ENCODE results near the gene LRRC8C. TPM values are rescaled to one million over a fixed set of nuclear protein-coding genes. Genes with fewer than 3 reads are reported as not detected.

Gene LRRC8C
- total RNA-seq, 4 donors from 2014 or later, result 4.3 to 6.2 (median 5.7) TPM

GRCh38 chr1:89712420-89712819 is 79.5 kb downstream of the LRRC8C start:
- TF ChIP-seq POLR2A (IDR thresholded peaks at IDR 0.05) (no peak), CTCF (IDR thresholded peaks at IDR 0.05) (no peak)
- H3K4me3 ChIP-seq (ENCODE audit: low read depth, poor library complexity, severe bottlenecking), result no peak overlapping the region
- intact Hi-C loops (cut with DNase I; ENCODE audit: low total_unique reads), result no loop called here
- 96 to 97% methylated on average over 3 of the region's 3 CpGs for WGBS, 2 donors
- no peak for DNase-seq (ENCODE audit: low spot score in 2 of 2)

DNA sequence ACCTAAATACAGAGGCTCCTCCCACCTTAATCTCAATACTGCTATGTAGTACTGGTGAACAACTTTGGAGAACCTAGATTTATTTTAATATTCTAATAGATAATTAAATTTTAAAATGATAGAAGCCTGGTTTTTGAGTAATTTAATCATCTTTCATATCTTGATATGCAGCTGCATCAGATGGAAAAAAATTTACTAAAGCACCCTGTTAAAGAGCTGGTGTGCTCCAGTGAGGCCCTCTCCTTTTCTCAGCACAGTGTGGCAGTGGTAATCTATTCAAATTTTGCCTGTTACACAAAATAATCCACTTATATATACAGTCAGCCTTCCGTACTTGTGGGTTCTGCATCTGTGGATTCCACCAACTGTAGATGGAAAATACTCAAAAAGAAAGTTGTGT is 82.8 kb downstream of the LRRC8C start:
- WGBS, 2 donors, result 100% methylated on average over 1 of the region's 1 CpG
- no peak for DNase-seq (ENCODE audit: low spot score in 2 of 2)
- no peak overlapping the region for H3K4me3 ChIP-seq (ENCODE audit: low read depth, poor library complexity, severe bottlenecking)
- intact Hi-C loops (cut with DNase I; ENCODE audit: low total_unique reads), result no loop called here
- TF ChIP-seq CTCF (IDR thresholded peaks at IDR 0.05) (no peak), POLR2A (IDR thresholded peaks at IDR 0.05) (no peak)

GRCh38 chr1:89719502-89720306 is 86.8 kb downstream of the LRRC8C start:
- TF ChIP-seq POLR2A (IDR thresholded peaks at IDR 0.05), result no peak
- 65 to 71% methylated on average over 5 of the region's 5 CpGs for WGBS, 2 donors
- intact Hi-C loops (cut with DNase I; ENCODE audit: low total_unique reads), result no loop called here
- H3K4me3 ChIP-seq (ENCODE audit: low read depth, poor library complexity, severe bottlenecking), result no peak overlapping the region
- no peak for DNase-seq (ENCODE audit: low spot score in 2 of 2)

DNA sequence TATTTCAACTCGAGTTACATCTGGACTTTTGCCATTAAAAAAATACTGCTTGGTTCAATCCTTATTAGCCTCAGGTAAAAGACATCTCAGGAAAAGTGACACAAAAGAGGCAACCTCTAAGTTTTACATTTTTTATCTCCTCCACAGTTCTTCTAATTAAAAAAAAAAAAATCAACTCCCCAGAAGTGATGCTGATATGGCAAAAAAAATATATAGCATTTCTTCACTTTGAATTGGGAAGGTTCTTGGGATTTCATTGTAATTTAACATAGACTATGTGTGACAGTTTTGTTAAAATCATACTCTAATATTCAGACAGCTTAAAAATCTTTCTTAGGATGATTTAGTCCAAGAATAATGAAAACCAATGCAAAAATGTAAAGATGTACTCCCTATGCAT is 87.9 kb downstream of the LRRC8C start:
- intact Hi-C loops (cut with DNase I; ENCODE audit: low total_unique reads), result no loop called here
- WGBS, 2 donors, result 68 to 81% methylated on average over 1 of the region's 1 CpG
- no peak for TF ChIP-seq CTCF (IDR thresholded peaks at IDR 0.05)
- TF ChIP-seq POLR2A (IDR thresholded peaks at IDR 0.05), result no peak
- no peak for DNase-seq (ENCODE audit: low spot score in 2 of 2)
- no peak overlapping the region for H3K4me3 ChIP-seq (ENCODE audit: low read depth, poor library complexity, severe bottlenecking)

- intact Hi-C loops (cut with DNase I; ENCODE audit: low total_unique reads), result no loop called here
- no peak overlapping the region for H3K4me3 ChIP-seq (ENCODE audit: low read depth, poor library complexity, severe bottlenecking)
- TF ChIP-seq CTCF (IDR thresholded peaks at IDR 0.05) (no peak), POLR2A (IDR thresholded peaks at IDR 0.05) (no peak)
- no peak for DNase-seq (ENCODE audit: low spot score in 2 of 2)
- WGBS, 2 donors, result 67 to 73% methylated on average over 3 of the region's 3 CpGs
Observed at GRCh38 chr1:89721351-89721750, 88.4 kb downstream of the LRRC8C start.

DNA sequence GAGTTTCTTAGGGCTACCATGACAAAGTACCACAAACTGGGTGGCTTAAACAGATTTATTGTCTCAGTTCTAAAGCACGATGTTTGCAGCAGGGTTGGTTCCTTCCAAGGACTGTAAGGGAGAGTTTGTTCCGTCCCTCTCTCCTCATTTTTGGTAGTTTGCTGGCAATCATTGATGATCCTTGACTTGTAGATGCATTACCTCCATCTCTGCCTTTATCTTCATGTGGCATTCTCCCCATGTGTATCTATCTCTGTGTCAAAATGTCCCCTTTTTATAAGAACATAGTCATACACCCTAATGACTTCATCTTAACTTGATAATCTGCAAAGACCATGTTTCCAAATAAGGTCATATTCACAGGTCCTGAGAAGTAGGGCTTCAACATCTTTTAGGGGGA is 90.2 kb downstream of the LRRC8C start:
- 95% methylated on average over 2 of the region's 2 CpGs for WGBS, 2 donors
- no peak for DNase-seq (ENCODE audit: low spot score in 2 of 2)
- TF ChIP-seq CTCF (IDR thresholded peaks at IDR 0.05) (no peak), POLR2A (IDR thresholded peaks at IDR 0.05) (no peak)
- no peak overlapping the region for H3K4me3 ChIP-seq (ENCODE audit: low read depth, poor library complexity, severe bottlenecking)
- intact Hi-C loops (cut with DNase I; ENCODE audit: low total_unique reads), result no loop called here
